Measurements from ENCODE around the gene GPR25. TPM values are rescaled to one million over a fixed set of nuclear protein-coding genes. Genes with fewer than 3 reads are reported as not detected.

The GPR25 gene
- total RNA-seq, 1 experiment from 2014 or later: not detected

DNA sequence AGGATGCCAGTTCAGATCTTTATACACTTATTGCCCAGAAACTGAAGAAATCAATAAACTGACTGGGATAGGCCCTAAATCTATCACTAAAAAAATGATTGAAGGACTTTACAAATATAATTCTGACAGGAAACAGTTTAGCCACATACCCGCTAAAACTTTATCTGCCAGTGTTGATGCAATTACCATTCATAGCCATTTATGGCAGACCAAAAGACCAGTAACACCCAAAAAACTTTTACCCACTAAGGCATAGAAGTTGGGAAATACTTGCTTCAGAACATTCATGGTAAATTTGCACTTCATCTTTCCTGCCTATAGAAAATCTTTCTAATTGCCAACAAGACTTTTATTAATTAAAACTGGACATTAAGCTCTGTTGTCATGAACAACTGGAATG is 15.0 kb upstream of the GPR25 start (continued):
- TF ChIP-seq, protein P1, sequence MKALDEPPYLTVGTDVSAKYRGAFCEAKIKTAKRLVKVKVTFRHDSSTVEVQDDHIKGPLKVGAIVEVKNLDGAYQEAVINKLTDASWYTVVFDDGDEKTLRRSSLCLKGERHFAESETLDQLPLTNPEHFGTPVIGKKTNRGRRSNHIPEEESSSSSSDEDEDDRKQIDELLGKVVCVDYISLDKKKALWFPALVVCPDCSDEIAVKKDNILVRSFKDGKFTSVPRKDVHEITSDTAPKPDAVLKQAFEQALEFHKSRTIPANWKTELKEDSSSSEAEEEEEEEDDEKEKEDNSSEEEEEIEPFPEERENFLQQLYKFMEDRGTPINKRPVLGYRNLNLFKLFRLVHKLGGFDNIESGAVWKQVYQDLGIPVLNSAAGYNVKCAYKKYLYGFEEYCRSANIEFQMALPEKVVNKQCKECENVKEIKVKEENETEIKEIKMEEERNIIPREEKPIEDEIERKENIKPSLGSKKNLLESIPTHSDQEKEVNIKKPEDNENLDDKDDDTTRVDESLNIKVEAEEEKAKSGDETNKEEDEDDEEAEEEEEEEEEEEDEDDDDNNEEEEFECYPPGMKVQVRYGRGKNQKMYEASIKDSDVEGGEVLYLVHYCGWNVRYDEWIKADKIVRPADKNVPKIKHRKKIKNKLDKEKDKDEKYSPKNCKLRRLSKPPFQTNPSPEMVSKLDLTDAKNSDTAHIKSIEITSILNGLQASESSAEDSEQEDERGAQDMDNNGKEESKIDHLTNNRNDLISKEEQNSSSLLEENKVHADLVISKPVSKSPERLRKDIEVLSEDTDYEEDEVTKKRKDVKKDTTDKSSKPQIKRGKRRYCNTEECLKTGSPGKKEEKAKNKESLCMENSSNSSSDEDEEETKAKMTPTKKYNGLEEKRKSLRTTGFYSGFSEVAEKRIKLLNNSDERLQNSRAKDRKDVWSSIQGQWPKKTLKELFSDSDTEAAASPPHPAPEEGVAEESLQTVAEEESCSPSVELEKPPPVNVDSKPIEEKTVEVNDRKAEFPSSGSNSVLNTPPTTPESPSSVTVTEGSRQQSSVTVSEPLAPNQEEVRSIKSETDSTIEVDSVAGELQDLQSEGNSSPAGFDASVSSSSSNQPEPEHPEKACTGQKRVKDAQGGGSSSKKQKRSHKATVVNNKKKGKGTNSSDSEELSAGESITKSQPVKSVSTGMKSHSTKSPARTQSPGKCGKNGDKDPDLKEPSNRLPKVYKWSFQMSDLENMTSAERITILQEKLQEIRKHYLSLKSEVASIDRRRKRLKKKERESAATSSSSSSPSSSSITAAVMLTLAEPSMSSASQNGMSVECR (CRISPR knock-in tag; IDR thresholded peaks at IDR 0.05; ENCODE audit: borderline replicate concordance): no peak
- TF ChIP-seq ETV6 (CRISPR knock-in tag; IDR thresholded peaks at IDR 0.05) (no peak), ESRRA (CRISPR knock-in tag; IDR thresholded peaks at IDR 0.05; ENCODE audit: borderline replicate concordance) (no peak), KAT7 (CRISPR knock-in tag; IDR thresholded peaks at IDR 0.05; ENCODE audit: borderline replicate concordance) (no peak), SMAD3 (CRISPR knock-in tag; IDR thresholded peaks at IDR 0.05; ENCODE audit: borderline replicate concordance) (no peak), IRF2 (CRISPR knock-in tag; IDR thresholded peaks at IDR 0.05; ENCODE audit: borderline replicate concordance, low read depth) (no peak)
- TF ChIP-seq, protein P2, sequence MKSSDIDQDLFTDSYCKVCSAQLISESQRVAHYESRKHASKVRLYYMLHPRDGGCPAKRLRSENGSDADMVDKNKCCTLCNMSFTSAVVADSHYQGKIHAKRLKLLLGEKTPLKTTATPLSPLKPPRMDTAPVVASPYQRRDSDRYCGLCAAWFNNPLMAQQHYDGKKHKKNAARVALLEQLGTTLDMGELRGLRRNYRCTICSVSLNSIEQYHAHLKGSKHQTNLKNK (CRISPR knock-in tag; IDR thresholded peaks at IDR 0.05): no peak

DNA sequence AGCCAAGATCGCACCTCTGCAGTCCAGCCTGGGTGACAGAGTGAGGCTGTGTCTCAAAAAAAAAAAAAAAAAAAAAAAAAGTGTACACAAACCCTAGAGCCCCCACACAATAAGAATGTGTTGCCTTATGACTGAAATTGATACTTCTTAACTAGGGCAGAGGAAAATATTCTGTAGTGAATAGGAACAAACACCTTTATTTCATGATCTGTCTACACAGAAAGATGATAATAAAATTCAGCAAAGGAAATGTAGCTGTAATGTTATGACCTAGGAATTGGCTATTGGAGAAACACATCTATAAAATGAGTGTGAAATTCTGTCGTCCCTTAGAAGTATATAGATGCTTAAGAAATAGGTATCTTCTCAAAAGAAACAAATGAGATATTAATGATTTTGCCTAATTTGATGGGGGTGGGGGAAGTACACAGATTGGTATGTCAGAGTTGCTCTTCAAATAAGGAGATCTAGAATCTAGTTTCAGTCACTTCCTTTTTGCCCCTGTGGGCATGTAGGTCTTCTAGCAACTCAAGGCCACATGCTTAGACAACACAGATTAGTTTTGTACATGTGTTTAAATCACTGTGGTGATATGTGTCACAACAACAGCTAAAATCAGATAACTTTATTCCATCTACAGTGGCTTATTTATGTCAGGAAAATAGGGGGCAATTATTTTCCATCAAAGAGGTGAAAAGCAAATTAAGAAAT is 10.7 kb upstream of the GPR25 start:
- Mint-ChIP-seq H3K9me3 (no peaks in the 10 kb centered on the region), H3K27ac (no peak overlapping the region), H3K27me3 (ENCODE audit: low read depth) (no peaks in the 10 kb centered on the region), H3K4me3 (no peak overlapping the region), H3K36me3 (peaks cover 7% of the 10 kb centered on the region), H3K4me1 (peaks cover 2% of the 10 kb centered on the region; the same call in 1 of the 2 replicates)
- no peak for ATAC-seq
- ChIA-PET POLR2A (no interaction called here), CTCF (no interaction called here)
- TF ChIP-seq, protein P3, sequence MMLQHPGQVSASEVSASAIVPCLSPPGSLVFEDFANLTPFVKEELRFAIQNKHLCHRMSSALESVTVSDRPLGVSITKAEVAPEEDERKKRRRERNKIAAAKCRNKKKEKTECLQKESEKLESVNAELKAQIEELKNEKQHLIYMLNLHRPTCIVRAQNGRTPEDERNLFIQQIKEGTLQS (CRISPR knock-in tag; conservative IDR thresholded peaks at IDR 0.05): no peak
- TF ChIP-seq RELA (CRISPR knock-in tag; IDR thresholded peaks at IDR 0.05; ENCODE audit: borderline replicate concordance) (no peak), FOXJ3 (CRISPR knock-in tag; IDR thresholded peaks at IDR 0.05; ENCODE audit: borderline replicate concordance) (no peak), CREB1 (CRISPR knock-in tag; IDR thresholded peaks at IDR 0.05) (no peak), ZNF219 (CRISPR knock-in tag; IDR thresholded peaks at IDR 0.05; ENCODE audit: borderline replicate concordance) (no peak), PRRX2 (CRISPR knock-in tag; IDR thresholded peaks at IDR 0.05) (no peak), RORB (CRISPR knock-in tag; IDR thresholded peaks at IDR 0.05) (no peak), ZNF396 (CRISPR knock-in tag; IDR thresholded peaks at IDR 0.05; ENCODE audit: borderline replicate concordance) (no peak), SMAD4 (CRISPR knock-in tag; IDR thresholded peaks at IDR 0.05) (no peak), GABPB1 (CRISPR knock-in tag; IDR thresholded peaks at IDR 0.05) (no peak), FOXK1 (CRISPR knock-in tag; IDR thresholded peaks at IDR 0.05) (no peak), NR2C2 (CRISPR knock-in tag; IDR thresholded peaks at IDR 0.05) (no peak), EMX1 (CRISPR knock-in tag; IDR thresholded peaks at IDR 0.05) (no peak)
- TF ChIP-seq, protein P4, sequence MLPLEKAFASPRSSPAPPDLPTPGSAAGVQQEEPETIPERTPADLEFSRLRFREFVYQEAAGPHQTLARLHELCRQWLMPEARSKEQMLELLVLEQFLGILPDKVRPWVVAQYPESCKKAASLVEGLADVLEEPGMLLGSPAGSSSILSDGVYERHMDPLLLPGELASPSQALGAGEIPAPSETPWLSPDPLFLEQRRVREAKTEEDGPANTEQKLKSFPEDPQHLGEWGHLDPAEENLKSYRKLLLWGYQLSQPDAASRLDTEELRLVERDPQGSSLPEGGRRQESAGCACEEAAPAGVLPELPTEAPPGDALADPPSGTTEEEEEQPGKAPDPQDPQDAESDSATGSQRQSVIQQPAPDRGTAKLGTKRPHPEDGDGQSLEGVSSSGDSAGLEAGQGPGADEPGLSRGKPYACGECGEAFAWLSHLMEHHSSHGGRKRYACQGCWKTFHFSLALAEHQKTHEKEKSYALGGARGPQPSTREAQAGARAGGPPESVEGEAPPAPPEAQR (CRISPR knock-in tag; IDR thresholded peaks at IDR 0.05): no peak
- TF ChIP-seq, protein P5, sequence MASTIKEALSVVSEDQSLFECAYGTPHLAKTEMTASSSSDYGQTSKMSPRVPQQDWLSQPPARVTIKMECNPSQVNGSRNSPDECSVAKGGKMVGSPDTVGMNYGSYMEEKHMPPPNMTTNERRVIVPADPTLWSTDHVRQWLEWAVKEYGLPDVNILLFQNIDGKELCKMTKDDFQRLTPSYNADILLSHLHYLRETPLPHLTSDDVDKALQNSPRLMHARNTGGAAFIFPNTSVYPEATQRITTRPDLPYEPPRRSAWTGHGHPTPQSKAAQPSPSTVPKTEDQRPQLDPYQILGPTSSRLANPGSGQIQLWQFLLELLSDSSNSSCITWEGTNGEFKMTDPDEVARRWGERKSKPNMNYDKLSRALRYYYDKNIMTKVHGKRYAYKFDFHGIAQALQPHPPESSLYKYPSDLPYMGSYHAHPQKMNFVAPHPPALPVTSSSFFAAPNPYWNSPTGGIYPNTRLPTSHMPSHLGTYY (CRISPR knock-in tag; IDR thresholded peaks at IDR 0.05): no peak
- TF ChIP-seq, protein P6, sequence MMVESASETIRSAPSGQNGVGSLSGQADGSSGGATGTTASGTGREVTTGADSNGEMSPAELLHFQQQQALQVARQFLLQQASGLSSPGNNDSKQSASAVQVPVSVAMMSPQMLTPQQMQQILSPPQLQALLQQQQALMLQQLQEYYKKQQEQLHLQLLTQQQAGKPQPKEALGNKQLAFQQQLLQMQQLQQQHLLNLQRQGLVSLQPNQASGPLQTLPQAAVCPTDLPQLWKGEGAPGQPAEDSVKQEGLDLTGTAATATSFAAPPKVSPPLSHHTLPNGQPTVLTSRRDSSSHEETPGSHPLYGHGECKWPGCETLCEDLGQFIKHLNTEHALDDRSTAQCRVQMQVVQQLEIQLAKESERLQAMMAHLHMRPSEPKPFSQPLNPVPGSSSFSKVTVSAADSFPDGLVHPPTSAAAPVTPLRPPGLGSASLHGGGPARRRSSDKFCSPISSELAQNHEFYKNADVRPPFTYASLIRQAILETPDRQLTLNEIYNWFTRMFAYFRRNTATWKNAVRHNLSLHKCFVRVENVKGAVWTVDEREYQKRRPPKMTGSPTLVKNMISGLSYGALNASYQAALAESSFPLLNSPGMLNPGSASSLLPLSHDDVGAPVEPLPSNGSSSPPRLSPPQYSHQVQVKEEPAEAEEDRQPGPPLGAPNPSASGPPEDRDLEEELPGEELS (CRISPR knock-in tag; IDR thresholded peaks at IDR 0.05): no peak
- TF ChIP-seq, protein P7, sequence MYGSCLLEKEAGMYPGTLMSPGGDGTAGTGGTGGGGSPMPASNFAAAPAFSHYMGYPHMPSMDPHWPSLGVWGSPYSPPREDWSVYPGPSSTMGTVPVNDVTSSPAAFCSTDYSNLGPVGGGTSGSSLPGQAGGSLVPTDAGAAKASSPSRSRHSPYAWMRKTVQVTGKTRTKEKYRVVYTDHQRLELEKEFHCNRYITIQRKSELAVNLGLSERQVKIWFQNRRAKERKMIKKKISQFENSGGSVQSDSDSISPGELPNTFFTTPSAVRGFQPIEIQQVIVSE (CRISPR knock-in tag; IDR thresholded peaks at IDR 0.05; ENCODE audit: borderline replicate concordance): no peak
- no peak for DNase-seq (ENCODE audit: low spot score)

All from WTC11 (cell line).